Thyroid gland (tissue), 4 donors: ENCODE results near the gene C9orf72.

ENCODE experiments used
- POLR2A ChIP-seq, 2 donors: fragments of 450-650 bp; IDR thresholded peaks; one replicate each; pipeline ENCODE4 v1.6.1; 2017; ENCODE audit warnings: antibody characterized with exemption in 2 of 2, mild to moderate bottlenecking in 2 of 2, moderate library complexity in 1 of 2
- TF ChIP-seq, protein P1 (sequence below), 6 experiments: fragments of 200-600 bp in 3 of 6; fragments of 450-650 bp in 3 of 6; sonication (generic) in 3 of 6; IDR thresholded peaks; one replicate each; pipeline ENCODE4 v1.5.1; 2016 to 2019; ENCODE audit warnings: antibody characterized with exemption in 6 of 6, mild to moderate bottlenecking in 2 of 6, inconsistent platforms in 1 of 6, moderate library complexity in 1 of 6

DNA sequence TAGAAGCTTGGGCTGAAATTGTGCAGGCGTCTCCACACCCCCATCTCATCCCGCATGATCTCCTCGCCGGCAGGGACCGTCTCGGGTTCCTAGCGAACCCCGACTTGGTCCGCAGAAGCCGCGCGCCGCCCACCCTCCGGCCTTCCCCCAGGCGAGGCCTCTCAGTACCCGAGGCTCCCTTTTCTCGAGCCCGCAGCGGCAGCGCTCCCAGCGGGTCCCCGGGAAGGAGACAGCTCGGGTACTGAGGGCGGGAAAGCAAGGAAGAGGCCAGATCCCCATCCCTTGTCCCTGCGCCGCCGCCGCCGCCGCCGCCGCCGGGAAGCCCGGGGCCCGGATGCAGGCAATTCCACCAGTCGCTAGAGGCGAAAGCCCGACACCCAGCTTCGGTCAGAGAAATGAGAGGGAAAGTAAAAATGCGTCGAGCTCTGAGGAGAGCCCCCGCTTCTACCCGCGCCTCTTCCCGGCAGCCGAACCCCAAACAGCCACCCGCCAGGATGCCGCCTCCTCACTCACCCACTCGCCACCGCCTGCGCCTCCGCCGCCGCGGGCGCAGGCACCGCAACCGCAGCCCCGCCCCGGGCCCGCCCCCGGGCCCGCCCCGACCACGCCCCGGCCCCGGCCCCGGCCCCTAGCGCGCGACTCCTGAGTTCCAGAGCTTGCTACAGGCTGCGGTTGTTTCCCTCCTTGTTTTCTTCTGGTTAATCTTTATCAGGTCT lies at the start of gene C9orf72:
- TF ChIP-seq, protein P1, sequence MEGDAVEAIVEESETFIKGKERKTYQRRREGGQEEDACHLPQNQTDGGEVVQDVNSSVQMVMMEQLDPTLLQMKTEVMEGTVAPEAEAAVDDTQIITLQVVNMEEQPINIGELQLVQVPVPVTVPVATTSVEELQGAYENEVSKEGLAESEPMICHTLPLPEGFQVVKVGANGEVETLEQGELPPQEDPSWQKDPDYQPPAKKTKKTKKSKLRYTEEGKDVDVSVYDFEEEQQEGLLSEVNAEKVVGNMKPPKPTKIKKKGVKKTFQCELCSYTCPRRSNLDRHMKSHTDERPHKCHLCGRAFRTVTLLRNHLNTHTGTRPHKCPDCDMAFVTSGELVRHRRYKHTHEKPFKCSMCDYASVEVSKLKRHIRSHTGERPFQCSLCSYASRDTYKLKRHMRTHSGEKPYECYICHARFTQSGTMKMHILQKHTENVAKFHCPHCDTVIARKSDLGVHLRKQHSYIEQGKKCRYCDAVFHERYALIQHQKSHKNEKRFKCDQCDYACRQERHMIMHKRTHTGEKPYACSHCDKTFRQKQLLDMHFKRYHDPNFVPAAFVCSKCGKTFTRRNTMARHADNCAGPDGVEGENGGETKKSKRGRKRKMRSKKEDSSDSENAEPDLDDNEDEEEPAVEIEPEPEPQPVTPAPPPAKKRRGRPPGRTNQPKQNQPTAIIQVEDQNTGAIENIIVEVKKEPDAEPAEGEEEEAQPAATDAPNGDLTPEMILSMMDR (IDR thresholded peaks at IDR 0.05) = no peak
- peak; percentile 87 for TF ChIP-seq POLR2A (IDR thresholded peaks at IDR 0.05)
